ENCODE measurements around the gene LRP1B.

LRP1B gene

GRCh38 chr2:141063406-141063805 lies 1067.4 kb downstream of the LRP1B start:
- Histone ChIP-seq H4K20me1 (ENCODE audit: insufficient read depth, low read length) (no peaks in the 10 kb centered on the region), H3K4me1 (ENCODE audit: insufficient read depth, low read length) (no peaks in the 10 kb centered on the region), H2AFZ (ENCODE audit: low read depth, low read length) (0 out of 2 replicates have a peak overlapping the region, but pooled peaks have one; percentile 13), H3K4me2 (ENCODE audit: insufficient read depth, low read length) (no peak overlapping the region), H3K4me3 (ENCODE audit: low read depth in 1 of 2, low read length in 2 of 2) (no peak overlapping the region), H3K36me3 (ENCODE audit: insufficient read depth, low read length) (no peaks in the 10 kb centered on the region), H3K27ac (ENCODE audit: low read length) (no peak overlapping the region), H3K9me3 (ENCODE audit: insufficient read depth, low read length, severe bottlenecking) (no peaks in the 10 kb centered on the region), H3K27me3 (ENCODE audit: insufficient read depth, low read length, poor library complexity) (no peaks in the 10 kb centered on the region), H3K79me2 (ENCODE audit: insufficient read depth, low read length) (no peaks in the 10 kb centered on the region), H3K9ac (ENCODE audit: low read depth, low read length) (no peak overlapping the region)
- ATAC-seq (ENCODE audit: insufficient read depth, low read depth), result no peak
- no peak for DNase-seq
- TF ChIP-seq CTCF (IDR thresholded peaks at IDR 0.05; ENCODE audit: borderline replicate concordance, extremely low read depth, low read length, poor library complexity, severe bottlenecking), result no peak
- no peak for TF ChIP-seq EZH2 (IDR thresholded peaks at IDR 0.05; ENCODE audit: borderline replicate concordance, low read depth, low read length, severe bottlenecking)

GRCh38 chr2:141062443-141062842 lies 1068.4 kb downstream of the LRP1B start:
- Histone ChIP-seq H3K4me2 (ENCODE audit: insufficient read depth, low read length) (no peak overlapping the region), H4K20me1 (ENCODE audit: insufficient read depth, low read length) (no peaks in the 10 kb centered on the region), H3K9ac (ENCODE audit: low read depth, low read length) (no peak overlapping the region), H3K36me3 (ENCODE audit: insufficient read depth, low read length) (no peaks in the 10 kb centered on the region), H3K79me2 (ENCODE audit: insufficient read depth, low read length) (no peaks in the 10 kb centered on the region), H3K9me3 (ENCODE audit: insufficient read depth, low read length, severe bottlenecking) (no peaks in the 10 kb centered on the region), H2AFZ (ENCODE audit: low read depth, low read length) (no peak overlapping the region), H3K27me3 (ENCODE audit: insufficient read depth, low read length, poor library complexity) (no peaks in the 10 kb centered on the region), H3K4me3 (ENCODE audit: low read depth in 1 of 2, low read length in 2 of 2) (no peak overlapping the region), H3K27ac (ENCODE audit: low read length) (no peak overlapping the region), H3K4me1 (ENCODE audit: insufficient read depth, low read length) (no peaks in the 10 kb centered on the region)
- no peak for ATAC-seq (ENCODE audit: insufficient read depth, low read depth)
- no peak for DNase-seq
- TF ChIP-seq EZH2 (IDR thresholded peaks at IDR 0.05; ENCODE audit: borderline replicate concordance, low read depth, low read length, severe bottlenecking) (no peak), CTCF (IDR thresholded peaks at IDR 0.05; ENCODE audit: borderline replicate concordance, extremely low read depth, low read length, poor library complexity, severe bottlenecking) (no peak)

- ATAC-seq (ENCODE audit: insufficient read depth, low read depth) (no peak), DNase-seq (no peak)
- H3K27ac ChIP-seq (ENCODE audit: low read length), result no peak overlapping the region
- no peaks in the 10 kb centered on the region for H3K9me3 ChIP-seq (ENCODE audit: insufficient read depth, low read length, severe bottlenecking)
- H3K9ac ChIP-seq (ENCODE audit: low read depth, low read length), result no peak overlapping the region
- H2AFZ ChIP-seq (ENCODE audit: low read depth, low read length), result no peak overlapping the region
- no peaks in the 10 kb centered on the region for H3K27me3 ChIP-seq (ENCODE audit: insufficient read depth, low read length, poor library complexity)
- no peak for TF ChIP-seq CTCF (IDR thresholded peaks at IDR 0.05; ENCODE audit: borderline replicate concordance, extremely low read depth, low read length, poor library complexity, severe bottlenecking)
- TF ChIP-seq EZH2 (IDR thresholded peaks at IDR 0.05; ENCODE audit: borderline replicate concordance, low read depth, low read length, severe bottlenecking), result no peak
- no peaks in the 10 kb centered on the region for H4K20me1 ChIP-seq (ENCODE audit: insufficient read depth, low read length)
- H3K4me1 ChIP-seq (ENCODE audit: insufficient read depth, low read length), result no peaks in the 10 kb centered on the region
- no peak overlapping the region for H3K4me3 ChIP-seq (ENCODE audit: low read depth in 1 of 2, low read length in 2 of 2)
- no peaks in the 10 kb centered on the region for H3K79me2 ChIP-seq (ENCODE audit: insufficient read depth, low read length)
- H3K4me2 ChIP-seq (ENCODE audit: insufficient read depth, low read length), result no peak overlapping the region
- H3K36me3 ChIP-seq (ENCODE audit: insufficient read depth, low read length), result no peaks in the 10 kb centered on the region
Observed at GRCh38 chr2:141062031-141062430, 1068.8 kb downstream of the LRP1B start.

- Histone ChIP-seq H3K4me2 (ENCODE audit: insufficient read depth, low read length) (no peak overlapping the region), H3K27ac (ENCODE audit: low read length) (no peak overlapping the region)
Observed at GRCh38 chr2:141058556-141058955, 1072.3 kb downstream of the LRP1B start.

More at GRCh38 chr2:141058556-141058955, 1072.3 kb downstream of the LRP1B start:
- Histone ChIP-seq H3K9ac (ENCODE audit: low read depth, low read length) (no peak overlapping the region), H4K20me1 (ENCODE audit: insufficient read depth, low read length) (no peaks in the 10 kb centered on the region), H3K9me3 (ENCODE audit: insufficient read depth, low read length, severe bottlenecking) (no peaks in the 10 kb centered on the region), H3K27me3 (ENCODE audit: insufficient read depth, low read length, poor library complexity) (no peaks in the 10 kb centered on the region), H3K36me3 (ENCODE audit: insufficient read depth, low read length) (no peaks in the 10 kb centered on the region), H3K4me3 (ENCODE audit: low read depth in 1 of 2, low read length in 2 of 2) (no peak overlapping the region), H3K79me2 (ENCODE audit: insufficient read depth, low read length) (no peaks in the 10 kb centered on the region), H3K4me1 (ENCODE audit: insufficient read depth, low read length) (no peaks in the 10 kb centered on the region), H2AFZ (ENCODE audit: low read depth, low read length) (no peak overlapping the region)
- no peak for ATAC-seq (ENCODE audit: insufficient read depth, low read depth)
- no peak for DNase-seq
- TF ChIP-seq EZH2 (IDR thresholded peaks at IDR 0.05; ENCODE audit: borderline replicate concordance, low read depth, low read length, severe bottlenecking), result no peak
- TF ChIP-seq CTCF (IDR thresholded peaks at IDR 0.05; ENCODE audit: borderline replicate concordance, extremely low read depth, low read length, poor library complexity, severe bottlenecking), result no peak

All from DND-41 (cell line).